ENCODE results near the gene ARID3A. TPM values are rescaled to one million over a fixed set of nuclear protein-coding genes. Genes with fewer than 3 reads are reported as not detected.
"Not testable (repeated sequence)": the region's sequence is repeated elsewhere in the genome, so short reads cannot be mapped to it uniquely, and the experiment has no call there.

ARID3A gene
- total RNA-seq, 1 donor from 2014 or later: 149 TPM

DNA sequence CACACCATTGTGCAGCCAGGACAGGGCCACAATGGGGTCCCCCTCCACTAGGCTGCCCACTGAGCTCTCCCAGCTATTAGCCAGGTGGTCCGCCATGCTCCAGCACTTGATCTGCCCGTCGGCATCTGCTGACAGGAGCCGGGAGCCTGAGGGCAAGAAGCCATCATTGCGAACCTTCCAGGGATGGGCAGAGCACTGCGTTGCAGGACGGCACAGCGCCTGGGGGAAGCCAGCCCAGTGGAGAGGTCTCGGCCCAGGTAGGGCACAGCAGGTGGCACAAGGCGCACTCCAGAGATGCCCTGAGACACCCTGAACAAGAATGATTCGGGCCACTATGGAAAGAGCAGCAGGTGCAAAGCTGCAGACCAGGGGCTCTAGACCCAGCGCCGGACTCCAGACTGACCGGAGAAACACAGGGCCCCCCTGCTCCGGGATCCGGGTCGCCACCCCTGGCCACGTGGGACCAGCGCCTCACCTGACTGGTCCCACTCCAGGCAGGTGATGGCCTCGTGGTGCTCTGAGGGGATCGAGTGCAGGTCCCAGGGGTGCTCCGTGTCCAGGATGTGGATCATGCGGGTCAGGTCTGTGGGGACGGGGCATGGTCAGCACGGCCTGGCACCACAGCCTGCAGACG lies 36.1 kb upstream of the ARID3A start:
- Mint-ChIP-seq H3K4me1 (ENCODE audit: low read depth) (peaks cover 3% of the 10 kb centered on the region), H3K36me3 (ENCODE audit: insufficient read depth) (peaks cover 5% of the 10 kb centered on the region), H3K4me3 (ENCODE audit: low read depth) (peak overlapping the region; percentile 31), H3K9me3 (ENCODE audit: low read depth) (no peaks in the 10 kb centered on the region), H3K27ac (no peak overlapping the region), H3K27me3 (no peaks in the 10 kb centered on the region)
- no peak for DNase-seq (ENCODE audit: low spot score, unreplicated experiment)
- TF ChIP-seq, protein P1, sequence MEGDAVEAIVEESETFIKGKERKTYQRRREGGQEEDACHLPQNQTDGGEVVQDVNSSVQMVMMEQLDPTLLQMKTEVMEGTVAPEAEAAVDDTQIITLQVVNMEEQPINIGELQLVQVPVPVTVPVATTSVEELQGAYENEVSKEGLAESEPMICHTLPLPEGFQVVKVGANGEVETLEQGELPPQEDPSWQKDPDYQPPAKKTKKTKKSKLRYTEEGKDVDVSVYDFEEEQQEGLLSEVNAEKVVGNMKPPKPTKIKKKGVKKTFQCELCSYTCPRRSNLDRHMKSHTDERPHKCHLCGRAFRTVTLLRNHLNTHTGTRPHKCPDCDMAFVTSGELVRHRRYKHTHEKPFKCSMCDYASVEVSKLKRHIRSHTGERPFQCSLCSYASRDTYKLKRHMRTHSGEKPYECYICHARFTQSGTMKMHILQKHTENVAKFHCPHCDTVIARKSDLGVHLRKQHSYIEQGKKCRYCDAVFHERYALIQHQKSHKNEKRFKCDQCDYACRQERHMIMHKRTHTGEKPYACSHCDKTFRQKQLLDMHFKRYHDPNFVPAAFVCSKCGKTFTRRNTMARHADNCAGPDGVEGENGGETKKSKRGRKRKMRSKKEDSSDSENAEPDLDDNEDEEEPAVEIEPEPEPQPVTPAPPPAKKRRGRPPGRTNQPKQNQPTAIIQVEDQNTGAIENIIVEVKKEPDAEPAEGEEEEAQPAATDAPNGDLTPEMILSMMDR (IDR thresholded peaks at IDR 0.05; ENCODE audit: unreplicated experiment): no peak

- Mint-ChIP-seq H3K4me3 (ENCODE audit: low read depth) (peak overlapping the region; percentile 64), H3K27me3 (no peaks in the 10 kb centered on the region), H3K9me3 (ENCODE audit: low read depth) (no peaks in the 10 kb centered on the region), H3K27ac (no peak overlapping the region), H3K4me1 (ENCODE audit: low read depth) (peaks cover 3% of the 10 kb centered on the region), H3K36me3 (ENCODE audit: insufficient read depth) (peaks cover 2% of the 10 kb centered on the region)
- DNase-seq (ENCODE audit: low spot score, unreplicated experiment): no peak
- TF ChIP-seq, protein P1 (IDR thresholded peaks at IDR 0.05; ENCODE audit: unreplicated experiment): no peak
Observed at GRCh38 chr19:890831-891230, 35.0 kb upstream of the ARID3A start.

GRCh38 chr19:891421-892200 lies 34.2 kb upstream of the ARID3A start:
- H3K36me3 Mint-ChIP-seq (ENCODE audit: insufficient read depth); H3K27me3 Mint-ChIP-seq; H3K27ac Mint-ChIP-seq; H3K4me1 Mint-ChIP-seq (ENCODE audit: low read depth); DNase-seq (ENCODE audit: low spot score, unreplicated experiment); H3K9me3 Mint-ChIP-seq (ENCODE audit: low read depth): not testable (repeated sequence)
- peak overlapping the region; percentile 77 for H3K4me3 Mint-ChIP-seq (ENCODE audit: low read depth)

GRCh38 chr19:892243-892893 lies 33.5 kb upstream of the ARID3A start:
- DNase-seq (ENCODE audit: low spot score, unreplicated experiment): no peak
- H3K9me3 Mint-ChIP-seq (ENCODE audit: low read depth): no peaks in the 10 kb centered on the region
- peak overlapping the region; percentile 77 for H3K4me3 Mint-ChIP-seq (ENCODE audit: low read depth)
- no peaks in the 10 kb centered on the region for H3K27me3 Mint-ChIP-seq
- TF ChIP-seq, protein P1 (IDR thresholded peaks at IDR 0.05; ENCODE audit: unreplicated experiment): no peak
- peaks cover 3% of the 10 kb centered on the region for H3K4me1 Mint-ChIP-seq (ENCODE audit: low read depth)
- H3K36me3 Mint-ChIP-seq (ENCODE audit: insufficient read depth): peaks cover 5% of the 10 kb centered on the region
- H3K27ac Mint-ChIP-seq: peak overlapping the region; percentile 84

DNA sequence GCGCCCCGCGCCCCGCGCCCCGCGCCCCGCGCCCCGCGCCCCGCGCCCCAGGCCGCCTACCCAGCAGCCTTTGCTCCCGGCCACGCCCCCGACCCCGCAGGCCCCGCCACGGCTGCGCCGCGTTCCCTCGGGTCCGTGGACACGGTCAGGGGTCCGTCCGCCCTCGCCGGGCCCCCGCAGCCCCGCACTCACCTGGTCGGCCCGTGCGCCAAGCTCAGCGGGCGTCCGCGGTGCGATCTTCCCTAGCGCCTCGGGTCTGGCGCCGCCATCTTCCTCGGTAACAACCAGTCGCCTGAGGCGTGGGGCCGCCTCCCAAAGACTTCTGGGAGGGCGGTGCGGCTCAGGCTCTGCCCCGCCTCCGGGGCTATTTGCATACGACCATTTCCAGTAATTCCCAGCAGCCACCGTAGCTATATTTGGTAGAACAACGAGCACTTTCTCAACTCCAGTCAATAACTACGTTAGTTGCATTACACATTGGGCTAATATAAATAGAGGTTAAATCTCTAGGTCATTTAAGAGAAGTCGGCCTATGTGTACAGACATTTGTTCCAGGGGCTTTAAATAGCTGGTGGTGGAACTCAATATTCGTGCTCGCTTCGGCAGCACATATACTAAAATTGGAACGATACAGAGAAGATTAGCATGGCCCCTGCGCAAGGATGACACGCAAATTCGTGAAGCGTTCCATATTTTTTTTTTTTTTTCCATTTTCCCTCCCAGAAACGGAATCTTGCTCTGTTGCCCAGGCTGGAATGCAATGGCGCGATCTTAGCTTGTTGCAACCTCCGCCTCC lies 32.7 kb upstream of the ARID3A start, which contains the start of the genes MED16 and RNU6-9:
Gene MED16 (minus strand): TSS at position 294 of the 796 bp plus-strand sequence. CDS start 2,056 bp downstream, outside the sequence.
Gene RNU6-9 (plus strand): TSS at position 591 of the 796 bp plus-strand sequence.
- Mint-ChIP-seq H3K4me3 (ENCODE audit: low read depth) (peak within 1 kb of the TSS; percentile 87), H3K27me3 (no peaks in the 10 kb centered on the region), H3K36me3 (ENCODE audit: insufficient read depth) (peaks cover 5% of the 10 kb centered on the region), H3K4me1 (ENCODE audit: low read depth) (peaks cover 3% of the 10 kb centered on the region), H3K27ac (peak within 1 kb of the TSS; percentile 100), H3K9me3 (ENCODE audit: low read depth) (no peaks in the 10 kb centered on the region)
- TF ChIP-seq, protein P1 (IDR thresholded peaks at IDR 0.05; ENCODE audit: unreplicated experiment): no peak
- peak; percentile 80 for DNase-seq (ENCODE audit: low spot score, unreplicated experiment)
